CD4-positive, alpha-beta T cell treated with Interleukin-4 for 4 hours (primary cell): ENCODE measurements around the gene ZC3H7A.
A peak's percentile ranks its signal among the peaks of the same experiment; 100 is the strongest.

Experiments
- DNase-seq: peaks from one replicate; pipeline ENCODE4 v3.0.0-alpha.2; 2020

ZC3H7A gene

GRCh38 chr16:11762431-11762830, 34.6 kb downstream of the ZC3H7A start:
- DNase-seq, result no peak

GRCh38 chr16:11759997-11760396, 37.1 kb downstream of the ZC3H7A start:
- no peak for DNase-seq

- no peak for DNase-seq
These were observed 37.8 kb downstream of the ZC3H7A start for GRCh38 chr16:11759163-11759834.

- no peak for DNase-seq
These were observed 39.1 kb downstream of the ZC3H7A start for GRCh38 chr16:11757671-11758545.

GRCh38 chr16:11756248-11756647, 40.8 kb downstream of the ZC3H7A start:
- DNase-seq, result no peak

GRCh38 chr16:11755022-11755760, 41.9 kb downstream of the ZC3H7A start:
- DNase-seq, result no peak

- DNase-seq, result no peak
These were observed 44.2 kb downstream of the ZC3H7A start for GRCh38 chr16:11752856-11753255.

- no peak for DNase-seq
These were observed 47.0 kb downstream of the ZC3H7A start for GRCh38 chr16:11750056-11750455.

- DNase-seq, result no peak
These were observed 48.4 kb downstream of the ZC3H7A start for GRCh38 chr16:11748404-11749254.

- DNase-seq, result no peak
These were observed 49.1 kb downstream of the ZC3H7A start for GRCh38 chr16:11747949-11748403.

- no peak for DNase-seq
These were observed 53.0 kb downstream of the ZC3H7A start for GRCh38 chr16:11744075-11744470.

GRCh38 chr16:11743308-11744074, 53.6 kb downstream of the ZC3H7A start:
- DNase-seq, result peak; percentile 45

- DNase-seq, result peak; percentile 97
These were observed 54.3 kb downstream of the ZC3H7A start, which contains the start of gene TXNDC11 for GRCh38 chr16:11742536-11743307. Gene TXNDC11 (minus strand): TSS chr16:11742857. CDS start chr16:11742730, 127 bp downstream.

GRCh38 chr16:11742093-11742535, 54.9 kb downstream of the ZC3H7A start:
- DNase-seq, result no peak

GRCh38 chr16:11740567-11740966, 56.5 kb downstream of the ZC3H7A start:
- DNase-seq, result no peak

- no peak for DNase-seq
These were observed 58.1 kb downstream of the ZC3H7A start for GRCh38 chr16:11738742-11739544.

GRCh38 chr16:11737713-11738112, 59.3 kb downstream of the ZC3H7A start:
- no peak for DNase-seq

- DNase-seq, result no peak
These were observed 60.2 kb downstream of the ZC3H7A start for GRCh38 chr16:11736903-11737302.

GRCh38 chr16:11735787-11736186, 61.3 kb downstream of the ZC3H7A start:
- no peak for DNase-seq

- no peak for DNase-seq
These were observed 62.4 kb downstream of the ZC3H7A start for GRCh38 chr16:11734653-11735043.
